H1 (cell line): ENCODE data around the gene DLK2. TPM values are rescaled to one million over a fixed set of nuclear protein-coding genes. Genes with fewer than 3 reads are reported as not detected.

ENCODE experiments used
- CTCF ChIA-PET: fragments of 300-600 bp; sonication (Branson Sonifier 250); formaldehyde crosslinking; loops from one replicate; lab custom pipeline; 2021; ENCODE audit not compliant: partially characterized antibody; lab: Charles Lee
- POLR2A ChIA-PET: fragments of 300-600 bp; sonication (Branson Sonifier 250); formaldehyde crosslinking; loops from one replicate; lab custom pipeline; 2021; ENCODE audit warnings: inconsistent platforms; ENCODE audit not compliant: partially characterized antibody; lab: Charles Lee
- DNase-seq, 2 experiments: peaks; one replicate each; pipeline versions ENCODE4 v3.0.0 to v3.0.0-alpha.2; 2010 to 2022; ENCODE audit warnings: low spot score in 2 of 2, low read depth in 1 of 2, mixed read lengths in 1 of 2
- FAIRE-seq: peaks from 2 replicates; lab custom pipeline; 2011; peaks lifted over from hg19 to GRCh38; lab: Jason Lieb, UNC
- H2AFZ ChIP-seq: 2 replicates; pipeline ENCODE4 v1.8.1; 2012; ENCODE audit warnings: low read length, inconsistent platforms
- H2AK5ac ChIP-seq: 2 replicates; pipeline ENCODE4 v1.6.1; 2013; ENCODE audit warnings: low read depth, low read length
- H2BK120ac ChIP-seq: replicated peaks from 2 replicates; pipeline ENCODE3; 2013; ENCODE audit warnings: low read depth, low read length, inconsistent platforms
- H2BK12ac ChIP-seq: 2 replicates; pipeline ENCODE4 v1.6.1; 2013; ENCODE audit warnings: low read depth, low read length
- H2BK15ac ChIP-seq: 2 replicates; pipeline ENCODE4 v1.6.1; 2013; ENCODE audit warnings: low read length
- H2BK20ac ChIP-seq: 2 replicates; pipeline ENCODE4 v1.6.1; 2013; ENCODE audit warnings: low read length
- H2BK5ac ChIP-seq: 2 replicates; pipeline ENCODE4 v1.6.1; 2013; ENCODE audit warnings: low read depth, low read length
- H3K14ac ChIP-seq: 2 replicates; pipeline ENCODE4 v1.6.1; 2013; ENCODE audit warnings: inconsistent platforms; ENCODE audit not compliant: insufficient read length
- H3K18ac ChIP-seq: 2 replicates; pipeline ENCODE4 v1.6.1; 2013; ENCODE audit warnings: low read length; ENCODE audit errors: extremely low read depth
- H3K23ac ChIP-seq: 2 replicates; pipeline ENCODE4 v1.6.1; 2013; ENCODE audit warnings: inconsistent platforms; ENCODE audit not compliant: insufficient read length
- H3K23me2 ChIP-seq: 2 replicates; pipeline ENCODE4 v1.6.1; 2013; ENCODE audit warnings: low read depth, low read length
- H3K27ac ChIP-seq: 2 replicates; pipeline ENCODE4 v1.6.1; 2011; ENCODE audit warnings: low read depth, low read length, inconsistent platforms
- H3K27me3 ChIP-seq, 4 experiments: replicated peaks in 1 of 4; 1 replicate in 1 of 4; 2 replicates in 3 of 4; pipeline versions ENCODE4 v1.6.1 to v1.8.1; 2011 to 2013; ENCODE audit warnings: low read length in 3 of 4, mild to moderate bottlenecking in 3 of 4, inconsistent platforms in 2 of 4, mixed read lengths in 2 of 4, moderate library complexity in 1 of 4; ENCODE audit not compliant: control insufficient read depth in 3 of 4, insufficient read depth in 3 of 4; ENCODE audit errors: extremely low read depth in 1 of 4
- H3K36me3 ChIP-seq, 4 experiments: 2 replicates each; pipeline versions ENCODE4 v1.6.1 to v1.8.1; 2011 to 2013; ENCODE audit warnings: mild to moderate bottlenecking in 4 of 4, low read length in 3 of 4, moderate library complexity in 2 of 4, control low read depth in 1 of 4, inconsistent platforms in 1 of 4; ENCODE audit not compliant: insufficient read depth in 4 of 4, control insufficient read depth in 2 of 4
- H3K4ac ChIP-seq: replicated peaks from 2 replicates; pipeline ENCODE3; 2013; ENCODE audit warnings: low read length, low read depth, mixed read lengths, inconsistent platforms; ENCODE audit not compliant: insufficient read length
- H3K4me1 ChIP-seq, 4 experiments: replicated peaks in 1 of 4; 1 replicate in 1 of 4; 2 replicates in 3 of 4; pipeline versions ENCODE4 v1.6.1 to v1.8.1; 2011 to 2013; ENCODE audit warnings: low read length in 3 of 4, inconsistent platforms in 2 of 4, mixed read lengths in 1 of 4; ENCODE audit not compliant: insufficient read depth in 4 of 4, control insufficient read depth in 3 of 4
- H3K4me2 ChIP-seq, 2 experiments: 2 replicates each; pipeline versions ENCODE4 v1.6.1 to v1.8.1; 2011 to 2013; ENCODE audit warnings: low read depth in 2 of 2, low read length in 2 of 2, control low read depth in 1 of 2, inconsistent platforms in 1 of 2, mild to moderate bottlenecking in 1 of 2; ENCODE audit not compliant: insufficient read depth in 1 of 2
- H3K4me3 ChIP-seq, 4 experiments: fragments of 200-600, 300-600 bp in 1 of 4; sonication (generic), shearing (Covaris generic), sonication (Bioruptor Twin) in 1 of 4; 2 replicates each; pipeline versions ENCODE4 v1.5.1 to v1.8.1; 2011 to 2016; ENCODE audit warnings: low read length in 4 of 4, low read depth in 3 of 4, control low read depth in 2 of 4, inconsistent platforms in 2 of 4, mild to moderate bottlenecking in 2 of 4, mixed read lengths in 1 of 4, moderate library complexity in 1 of 4; ENCODE audit not compliant: insufficient read depth in 2 of 4; ENCODE audit errors: extremely low read depth in 1 of 4
- H3K56ac ChIP-seq: replicated peaks from 2 replicates; pipeline ENCODE3; 2013; ENCODE audit warnings: low read depth, mild to moderate bottlenecking, mixed read lengths, low read length, inconsistent platforms; ENCODE audit not compliant: insufficient read length
- H3K79me1 ChIP-seq: 2 replicates; pipeline ENCODE4 v1.6.1; 2013; ENCODE audit warnings: low read depth, low read length, control low read depth
- H3K79me2 ChIP-seq, 2 experiments: 2 replicates each; pipeline versions ENCODE4 v1.6.1 to v1.8.1; 2012 to 2013; ENCODE audit warnings: low read length in 2 of 2, mild to moderate bottlenecking in 2 of 2, inconsistent platforms in 1 of 2; ENCODE audit not compliant: insufficient read depth in 2 of 2, control insufficient read depth in 1 of 2
- H3K9ac ChIP-seq, 4 experiments: replicated peaks in 1 of 4; 1 replicate in 1 of 4; 2 replicates in 3 of 4; pipeline versions ENCODE4 v1.6.1 to v1.8.1; 2011 to 2013; ENCODE audit warnings: low read depth in 3 of 4, low read length in 3 of 4, control low read depth in 2 of 4, mild to moderate bottlenecking in 2 of 4, moderate library complexity in 2 of 4, inconsistent platforms in 1 of 4; ENCODE audit errors: extremely low read depth in 1 of 4
- H3K9me3 ChIP-seq, 2 experiments: 2 replicates each; pipeline versions ENCODE4 v1.6.1 to v1.8.1; 2012 to 2013; ENCODE audit warnings: mild to moderate bottlenecking in 2 of 2, moderate library complexity in 2 of 2, control low read depth in 1 of 2, inconsistent platforms in 1 of 2, low read depth in 1 of 2, low read length in 1 of 2, mixed read lengths in 1 of 2; ENCODE audit not compliant: insufficient read depth in 2 of 2
- H4K20me1 ChIP-seq, 2 experiments: replicated peaks in 1 of 2; 2 replicates each; pipeline versions ENCODE3 to v1.8.1; 2011 to 2013; ENCODE audit warnings: inconsistent platforms in 2 of 2, low read length in 2 of 2, mild to moderate bottlenecking in 1 of 2; ENCODE audit not compliant: insufficient read depth in 2 of 2, control insufficient read depth in 1 of 2
- H4K5ac ChIP-seq: 2 replicates; pipeline ENCODE4 v1.6.1; 2013; ENCODE audit warnings: low read length, low read depth, mixed read lengths, inconsistent platforms; ENCODE audit not compliant: insufficient read length
- H4K8ac ChIP-seq: 2 replicates; pipeline ENCODE4 v1.8.0; 2013; ENCODE audit warnings: mild to moderate bottlenecking, moderate library complexity, low read length, inconsistent platforms; ENCODE audit not compliant: insufficient read depth; ENCODE audit errors: extremely low read depth
- H4K91ac ChIP-seq: replicated peaks from 2 replicates; pipeline ENCODE3; 2013; ENCODE audit warnings: low read length, mixed read lengths, inconsistent platforms; ENCODE audit not compliant: insufficient read length
- CBX5 ChIP-seq: fragments of 300-800, 300-1000 bp; sonication (generic); IDR thresholded peaks from 2 replicates; pipeline ENCODE4 v1.7.1; 2016; ENCODE audit warnings: antibody characterized with exemption, low read length, low read depth
- NANOG ChIP-seq: IDR thresholded peaks from 2 replicates; pipeline ENCODE4 v1.6.1; 2011; ENCODE audit warnings: low read length, low read depth, mild to moderate bottlenecking, inconsistent platforms; ENCODE audit not compliant: insufficient read depth, poor library complexity, severe bottlenecking
- SIRT6 ChIP-seq: IDR thresholded peaks from one replicate; pipeline ENCODE4 v1.7.1; 2012; ENCODE audit warnings: low read length, inconsistent platforms
- SP1 ChIP-seq: IDR thresholded peaks from 2 replicates; pipeline ENCODE4 v1.6.1; 2011; ENCODE audit warnings: low read depth, low read length
- TBP ChIP-seq: IDR thresholded peaks from 2 replicates; pipeline ENCODE4 v1.6.1; 2011; ENCODE audit warnings: low read depth, low read length, improper control_type of control experiment
- WGBS, 2 experiments: shearing (Covaris generic) in 1 of 2; methylation state at CpG; one replicate each; pipeline versions ENCODE4 v1.1.6 to v1.1.7; 2013 to 2015; ENCODE audit warnings: low lambda C conversion rate in 2 of 2, mixed read lengths in 2 of 2, inconsistent platforms in 1 of 2, low coverage in 1 of 2, missing lambda C conversion rate in 1 of 2; ENCODE audit not compliant: insufficient replicate concordance in 2 of 2, insufficient coverage in 1 of 2, insufficient read length in 1 of 2; ENCODE audit errors: extremely low coverage in 1 of 2, missing lambda C conversion rate in 1 of 2; 5-methylcytosine and 5-hydroxymethylcytosine counted together
- polyA plus RNA-seq, 7 experiments: library from polyadenylated mRNA; depleted of rRNA in 3 of 7; stranded (reverse) in 5 of 7; unstranded in 2 of 7; fragments of >200 nt in 5 of 7; fragments of 200-250 nt in 2 of 7; gene quantifications; 1 replicate in 5 of 7; 2 replicates in 1 of 7; 4 replicates in 1 of 7; pipeline versions ENCODE4 v1.2.1 to v1.2.3, GENCODE V29; 2011 to 2013; ENCODE audit warnings: missing spikeins in 2 of 7, mixed read lengths in 2 of 7
- total RNA-seq: library from RNA; stranded (reverse); fragmentation: NEBNext Ultra II Directional; extraction: Animal tissue kit (Norgen Biotek cat#: 25700); gene quantifications from 2 replicates; pipeline ENCODE4 v1.2.1, GENCODE V29; 2021
- TF ChIP-seq, protein P1 (sequence below): IDR thresholded peaks from 2 replicates; pipeline ENCODE4 v1.6.1; 2012; ENCODE audit warnings: low read length, inconsistent platforms

Gene DLK2
- total and polyA plus RNA-seq, 2 of the 8 experiments (the other 6 are each of a cell fraction or from before 2014, with no cell fraction given) = 0.37 to 0.80 TPM

GRCh38 chr6:43448916-43449315, 6.4 kb downstream of the DLK2 start:
- H2BK15ac ChIP-seq = no peak overlapping the region
- no peak overlapping the region for H3K14ac ChIP-seq
- no peaks in the 10 kb centered on the region for H3K9me3 ChIP-seq
- no peak for FAIRE-seq
- H2AFZ ChIP-seq = no peak overlapping the region
- no peak for TF ChIP-seq SP1
- no peak for TF ChIP-seq TBP
- TF ChIP-seq CBX5 = no peak
- no peak for TF ChIP-seq NANOG
- no peak for TF ChIP-seq SIRT6
- TF ChIP-seq, protein P1, sequence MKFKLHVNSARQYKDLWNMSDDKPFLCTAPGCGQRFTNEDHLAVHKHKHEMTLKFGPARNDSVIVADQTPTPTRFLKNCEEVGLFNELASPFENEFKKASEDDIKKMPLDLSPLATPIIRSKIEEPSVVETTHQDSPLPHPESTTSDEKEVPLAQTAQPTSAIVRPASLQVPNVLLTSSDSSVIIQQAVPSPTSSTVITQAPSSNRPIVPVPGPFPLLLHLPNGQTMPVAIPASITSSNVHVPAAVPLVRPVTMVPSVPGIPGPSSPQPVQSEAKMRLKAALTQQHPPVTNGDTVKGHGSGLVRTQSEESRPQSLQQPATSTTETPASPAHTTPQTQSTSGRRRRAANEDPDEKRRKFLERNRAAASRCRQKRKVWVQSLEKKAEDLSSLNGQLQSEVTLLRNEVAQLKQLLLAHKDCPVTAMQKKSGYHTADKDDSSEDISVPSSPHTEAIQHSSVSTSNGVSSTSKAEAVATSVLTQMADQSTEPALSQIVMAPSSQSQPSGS = no peak
- H2BK20ac ChIP-seq = no peak overlapping the region
- H2BK120ac ChIP-seq = no peak overlapping the region
- CTCF ChIA-PET = interaction anchor here (0.9 to 21.2 kb wide), 2 partner anchors 11 to 46 kb away, joined by 3 to 495 read pairs; partner anchors contain the start of gene LRRC73
- H3K23ac ChIP-seq = no peak overlapping the region
- H3K4me1 ChIP-seq = no peaks in the 10 kb centered on the region
- H3K27ac ChIP-seq = no peak overlapping the region
- no peak overlapping the region for H3K9ac ChIP-seq
- no peak overlapping the region for H3K4me3 ChIP-seq
- H4K5ac ChIP-seq = no peak overlapping the region
- H3K79me1 ChIP-seq = no peaks in the 10 kb centered on the region
- no peaks in the 10 kb centered on the region; the same call in 1 of the 2 replicates for H3K23me2 ChIP-seq
- 81% methylated on average over 4 of the region's 4 CpGs; no CpG with 5 or more reads in 1 of the 2 experiments for WGBS, 2 experiments
- H3K4me2 ChIP-seq = no peak overlapping the region
- H2BK5ac ChIP-seq = no peak overlapping the region
- H3K18ac ChIP-seq = no peak overlapping the region
- H3K79me2 ChIP-seq = no peaks in the 10 kb centered on the region
- H2BK12ac ChIP-seq = no peak overlapping the region
- no peak overlapping the region for H3K56ac ChIP-seq
- H3K36me3 ChIP-seq = peaks cover 0 to 26% (median 5%) of the 10 kb centered on the region in 4 experiments; a peak in 6 of 8 replicates
- H2AK5ac ChIP-seq = no peak overlapping the region
- H4K8ac ChIP-seq = 0 out of 2 replicates have a peak overlapping the region, but pooled peaks have one; percentile 35
- H3K4ac ChIP-seq = no peak overlapping the region
- H4K20me1 ChIP-seq = peaks cover 0 to 6% of the 10 kb centered on the region in 2 experiments
- POLR2A ChIA-PET = interaction anchor here (0.8 to 5.2 kb wide), 4 partner anchors 11 to 30 kb away, joined by 3 to 34 read pairs (median 3); no protein-coding TSS in a partner anchor
- no peak overlapping the region for H4K91ac ChIP-seq
- no peaks in the 10 kb centered on the region for H3K27me3 ChIP-seq
- no peak for DNase-seq
